IMR-90 (cell line): ENCODE data around the gene GRK2. TPM values are rescaled to one million over a fixed set of nuclear protein-coding genes. Genes with fewer than 3 reads are reported as not detected.

Experiments used
- ATAC-seq: fragments of 200-7000 bp; cut with Tn5 transposase; 2 replicates; pipeline ENCODE4 v1.9.1; 2020; ENCODE audit warnings: low read depth, mild to moderate bottlenecking, moderate library complexity
- BruUV-seq: library from RNA; stranded (reverse); fragments of 400-500 nt; replicated peaks from 2 replicates; lab custom pipeline; 2021; lab: Mats Ljungman, UMichigan
- CTCF ChIA-PET: fragments of 300-600 bp; formaldehyde crosslinking; extraction: SDS; loops from one replicate; lab custom pipeline; 2021; ENCODE audit warnings: antibody characterized with exemption; lab: Yijun Ruan, JAX
- POLR2A ChIA-PET: fragments of 300-600 bp; sonication (Branson Sonifier 250); formaldehyde crosslinking; loops from one replicate; lab custom pipeline; 2022; ENCODE audit warnings: antibody characterized with exemption; ENCODE audit not compliant: unreplicated experiment; lab: Charles Lee
- DNase-seq: peaks from one replicate; pipeline ENCODE4 v3.0.0; 2013
- H2AFZ ChIP-seq: replicated peaks from 2 replicates; pipeline ENCODE3; 2013; ENCODE audit warnings: low read length, mild to moderate bottlenecking; ENCODE audit not compliant: poor library complexity
- H2AK5ac ChIP-seq: 2 replicates; pipeline ENCODE4 v1.6.1; 2013; ENCODE audit warnings: low read depth, low read length, inconsistent platforms
- H2AK9ac ChIP-seq: replicated peaks from 2 replicates; pipeline ENCODE3; 2013; ENCODE audit warnings: mild to moderate bottlenecking, low read depth, low read length, moderate library complexity; ENCODE audit not compliant: poor library complexity
- H2BK120ac ChIP-seq: 2 replicates; pipeline ENCODE4 v1.6.1; 2013; ENCODE audit warnings: low read depth, low read length, inconsistent platforms
- H2BK15ac ChIP-seq: 3 replicates; pipeline ENCODE4 v1.6.1; 2013; ENCODE audit warnings: low read depth, low read length, inconsistent platforms
- H2BK20ac ChIP-seq: 2 replicates; pipeline ENCODE4 v1.6.1; 2013; ENCODE audit warnings: low read depth, mild to moderate bottlenecking, inconsistent platforms, low read length, moderate library complexity
- H2BK5ac ChIP-seq: 2 replicates; pipeline ENCODE4 v1.6.1; 2013; ENCODE audit warnings: mild to moderate bottlenecking, low read depth, low read length, inconsistent platforms; ENCODE audit not compliant: poor library complexity, severe bottlenecking
- H3K14ac ChIP-seq: replicated peaks from 2 replicates; pipeline ENCODE4 v1.6.1; 2013; ENCODE audit warnings: low read depth, low read length, inconsistent platforms
- H3K18ac ChIP-seq: 2 replicates; pipeline ENCODE4 v1.6.1; 2013; ENCODE audit warnings: low read depth, low read length, control low read depth
- H3K23ac ChIP-seq: 2 replicates; pipeline ENCODE4 v1.6.1; 2013; ENCODE audit warnings: low read depth, low read length, inconsistent platforms
- H3K27ac ChIP-seq: 2 replicates; pipeline ENCODE4 v1.5.1; 2013; ENCODE audit warnings: mild to moderate bottlenecking, control low read depth, low read length; ENCODE audit not compliant: insufficient read depth
- H3K27me3 ChIP-seq: 2 replicates; pipeline ENCODE4 v1.6.1; 2013; ENCODE audit warnings: low read length; ENCODE audit not compliant: control insufficient read depth, insufficient read depth
- H3K36me3 ChIP-seq: 2 replicates; pipeline ENCODE4 v1.6.1; 2013; ENCODE audit warnings: low read length, mixed read lengths; ENCODE audit not compliant: control insufficient read depth, insufficient read depth
- H3K4ac ChIP-seq: 2 replicates; pipeline ENCODE4 v1.6.1; 2013; ENCODE audit warnings: low read depth, low read length, inconsistent platforms
- H3K4me1 ChIP-seq: 2 replicates; pipeline ENCODE4 v1.6.1; 2013; ENCODE audit warnings: low read length, mixed read lengths; ENCODE audit not compliant: control insufficient read depth, insufficient read depth
- H3K4me2 ChIP-seq: 2 replicates; pipeline ENCODE4 v1.6.1; 2013; ENCODE audit warnings: low read depth, mild to moderate bottlenecking, control low read depth, low read length, moderate library complexity
- H3K4me3 ChIP-seq: 2 replicates; pipeline ENCODE4 v1.5.1; 2013; ENCODE audit warnings: low read depth, mild to moderate bottlenecking, control low read depth, low read length, moderate library complexity; ENCODE audit not compliant: insufficient read depth
- H3K56ac ChIP-seq: 2 replicates; pipeline ENCODE4 v1.6.1; 2013; ENCODE audit warnings: low read length, inconsistent platforms; ENCODE audit not compliant: insufficient read depth; ENCODE audit errors: extremely low read depth
- H3K79me1 ChIP-seq, 2 experiments: 2 replicates each; pipeline ENCODE4 v1.6.1; 2013; ENCODE audit warnings: low read length in 2 of 2, inconsistent platforms in 1 of 2, low read depth in 1 of 2
- H3K9ac ChIP-seq: 2 replicates; pipeline ENCODE4 v1.6.1; 2013; ENCODE audit warnings: low read depth, low read length, control low read depth
- H3K9me1 ChIP-seq: 2 replicates; pipeline ENCODE4 v1.6.1; 2013; ENCODE audit warnings: low read length, inconsistent platforms; ENCODE audit not compliant: insufficient read depth
- H3K9me3 ChIP-seq: 2 replicates; pipeline ENCODE4 v1.6.1; 2013; ENCODE audit warnings: low read length; ENCODE audit not compliant: control insufficient read depth, insufficient read depth
- H4K20me1 ChIP-seq: 2 replicates; pipeline ENCODE4 v1.6.1; 2013; ENCODE audit warnings: low read length, inconsistent platforms; ENCODE audit not compliant: insufficient read depth
- H4K5ac ChIP-seq: 2 replicates; pipeline ENCODE4 v1.6.1; 2013; ENCODE audit warnings: mild to moderate bottlenecking, low read depth, low read length, control low read depth
- H4K8ac ChIP-seq, 2 experiments: 2 replicates each; pipeline ENCODE4 v1.6.1; 2013; ENCODE audit warnings: low read depth in 2 of 2, low read length in 2 of 2, control low read depth in 1 of 2, inconsistent platforms in 1 of 2
- H4K91ac ChIP-seq: 2 replicates; pipeline ENCODE4 v1.6.1; 2013; ENCODE audit warnings: low read depth, low read length, inconsistent platforms; ENCODE audit not compliant: insufficient read depth
- BHLHE40 ChIP-seq: fragments of 150-350 bp; IDR thresholded peaks from 2 replicates; pipeline ENCODE4 v1.6.1; 2016; ENCODE audit warnings: mild to moderate bottlenecking, low read depth, low read length
- FOS ChIP-seq: fragments of 150-350 bp; IDR thresholded peaks from 2 replicates; pipeline ENCODE4 v1.6.1; 2016; ENCODE audit warnings: low read depth, low read length
- MAFK ChIP-seq: IDR thresholded peaks from 2 replicates; pipeline ENCODE4 v1.6.1; 2012; ENCODE audit warnings: low read depth, low read length, improper control_type of control experiment
- MAZ ChIP-seq: IDR thresholded peaks from 2 replicates; pipeline ENCODE4 v1.6.1; 2012; ENCODE audit warnings: low read depth, mild to moderate bottlenecking, low read length, improper control_type of control experiment, moderate library complexity, borderline replicate concordance
- MXI1 ChIP-seq: IDR thresholded peaks from 2 replicates; pipeline ENCODE4 v1.6.1; 2012; ENCODE audit warnings: low read depth, mild to moderate bottlenecking, low read length, moderate library complexity, borderline replicate concordance
- NFE2L2 ChIP-seq: fragments of 150-350 bp; IDR thresholded peaks from 2 replicates; pipeline ENCODE4 v1.6.1; 2016; ENCODE audit warnings: low read depth, mild to moderate bottlenecking, low read length
- RAD21 ChIP-seq: IDR thresholded peaks from 2 replicates; pipeline ENCODE4 v1.6.1; 2012; ENCODE audit warnings: low read length, improper control_type of control experiment
- RCOR1 ChIP-seq: IDR thresholded peaks from 2 replicates; pipeline ENCODE4 v1.6.1; 2012; ENCODE audit warnings: mild to moderate bottlenecking, low read length, improper control_type of control experiment; ENCODE audit not compliant: insufficient replicate concordance
- RFX5 ChIP-seq: IDR thresholded peaks from 2 replicates; pipeline ENCODE4 v1.8.0; 2012; ENCODE audit warnings: low read depth, mild to moderate bottlenecking, low read length, moderate library complexity
- WGBS, 2 experiments: methylation state at CpG; one replicate each; pipeline versions ENCODE4 v1.1.5 to v1.1.7; 2013; ENCODE audit warnings: missing lambda C conversion rate in 2 of 2; ENCODE audit not compliant: insufficient read length in 1 of 2; ENCODE audit errors: extremely low coverage in 2 of 2; 5-methylcytosine and 5-hydroxymethylcytosine counted together
- dilution Hi-C: fragments of 300-500 bp; cut with HindIII; formaldehyde crosslinking; loops from one replicate; pipeline ENCODE4 v1.14.3; 2018; ENCODE audit warnings: low sequenced_read_pairs; ENCODE audit not compliant: unreplicated experiment
- in situ Hi-C: fragments of 300-500 bp; cut with MboI; formaldehyde crosslinking; loops from 3 replicates; pipeline ENCODE4 v1.14.3; 2019; ENCODE audit warnings: low sequenced_read_pairs, inconsistent platforms, mixed read lengths
- intact Hi-C: fragments of 100-400 bp; cut with micrococcal nuclease; formaldehyde crosslinking; loops from 2 replicates; pipeline ENCODE4 v1.10.0; 2022
- polyA plus RNA-seq, 3 experiments: library from polyadenylated mRNA; depleted of rRNA; stranded (reverse); fragments of >200 nt; gene quantifications; 2 replicates each; pipeline ENCODE4 v1.2.3, GENCODE V29; 2012; ENCODE audit warnings: low replicate concordance in 1 of 3
- total RNA-seq: library from RNA; depleted of rRNA; stranded (reverse); fragments of >200 nt; gene quantifications from 2 replicates; pipeline ENCODE4 v1.2.3, GENCODE V29; 2012
- TF ChIP-seq, protein P1 (sequence below): fragments of 150-350 bp; IDR thresholded peaks from 2 replicates; pipeline ENCODE4 v1.6.1; 2017; ENCODE audit warnings: mild to moderate bottlenecking, antibody characterized with exemption, low read length, low read depth
- TF ChIP-seq, protein P2 (sequence below): conservative IDR thresholded peaks from 2 replicates; pipeline ENCODE4 v1.5.1; 2012; ENCODE audit warnings: mild to moderate bottlenecking, low read depth, low read length, improper control_type of control experiment

The GRK2 gene
- total and polyA plus RNA-seq, 2 of the 4 experiments (the other 2 are of a cell fraction), result 26.7 to 41.8 TPM

DNA sequence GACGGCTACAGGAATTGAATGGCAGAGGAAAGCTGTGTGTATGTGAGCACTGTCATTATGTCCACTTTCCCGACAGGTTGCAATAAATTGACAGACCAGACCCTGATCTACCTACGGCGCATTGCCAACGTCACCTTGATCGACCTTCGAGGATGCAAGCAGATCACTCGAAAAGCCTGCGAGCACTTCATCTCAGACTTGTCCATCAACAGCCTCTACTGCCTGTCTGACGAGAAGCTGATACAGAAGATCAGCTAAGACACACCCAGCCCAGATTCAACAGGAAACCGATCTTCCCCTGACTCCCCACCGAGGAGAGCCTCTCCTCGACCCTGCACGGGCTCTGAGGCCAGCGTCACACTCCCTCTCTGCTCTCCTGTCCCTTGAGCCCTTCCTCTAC lies 11.5 kb upstream of the GRK2 start (continued):
- TF ChIP-seq, protein P1, sequence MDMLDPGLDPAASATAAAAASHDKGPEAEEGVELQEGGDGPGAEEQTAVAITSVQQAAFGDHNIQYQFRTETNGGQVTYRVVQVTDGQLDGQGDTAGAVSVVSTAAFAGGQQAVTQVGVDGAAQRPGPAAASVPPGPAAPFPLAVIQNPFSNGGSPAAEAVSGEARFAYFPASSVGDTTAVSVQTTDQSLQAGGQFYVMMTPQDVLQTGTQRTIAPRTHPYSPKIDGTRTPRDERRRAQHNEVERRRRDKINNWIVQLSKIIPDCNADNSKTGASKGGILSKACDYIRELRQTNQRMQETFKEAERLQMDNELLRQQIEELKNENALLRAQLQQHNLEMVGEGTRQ, result no peak

DNA sequence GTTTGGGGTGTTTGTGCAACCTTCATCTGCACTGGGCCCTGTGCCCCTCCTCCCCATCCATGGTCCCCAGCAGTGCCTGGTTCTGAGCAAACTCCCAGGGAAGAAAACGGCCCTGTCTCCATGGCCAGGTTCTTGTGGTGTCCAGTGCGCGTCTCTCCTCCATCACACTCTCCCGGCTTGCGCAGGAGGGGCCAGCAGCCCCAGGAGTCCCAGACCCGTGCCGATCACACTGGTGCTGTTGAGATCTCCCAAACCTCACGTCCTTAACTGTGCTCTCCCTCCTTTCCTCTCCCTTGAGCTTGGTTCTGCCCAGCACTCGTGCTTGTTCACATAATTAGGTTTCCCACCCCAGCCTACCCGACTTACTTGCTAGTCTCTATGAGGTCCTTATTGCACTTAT lies 10.9 kb upstream of the GRK2 start:
- Histone ChIP-seq H3K56ac (no peak overlapping the region), H3K27ac (no peak overlapping the region), H3K79me1 (peaks cover 26 to 30% of the 10 kb centered on the region in 2 experiments), H4K8ac (no peak overlapping the region), H2AK9ac (no peak overlapping the region), H2BK20ac (no peak overlapping the region), H3K4ac (no peak overlapping the region), H3K9ac (no peak overlapping the region), H2BK5ac (no peak overlapping the region), H3K36me3 (peaks cover 60% of the 10 kb centered on the region), H3K27me3 (no peaks in the 10 kb centered on the region), H3K4me2 (no peak overlapping the region), H2AK5ac (no peak overlapping the region), H4K5ac (no peak overlapping the region), H4K20me1 (no peaks in the 10 kb centered on the region; the same call in 1 of the 2 replicates), H3K9me3 (no peaks in the 10 kb centered on the region), H2BK15ac (no peak overlapping the region), H3K4me3 (no peak overlapping the region), H3K14ac (no peak overlapping the region), H4K91ac (no peak overlapping the region), H3K9me1 (no peaks in the 10 kb centered on the region), H3K23ac (no peak overlapping the region), H2BK120ac (no peak overlapping the region), H3K4me1 (no peaks in the 10 kb centered on the region), H2AFZ (no peak overlapping the region), H3K18ac (no peak overlapping the region)
- WGBS, 2 experiments, result 92% methylated on average over 5 of the region's 10 CpGs; no CpG with 5 or more reads in 1 of the 2 experiments
- BruUV-seq, result no TSS peak
- dilution Hi-C loops, result no loop called here
- DNase-seq (no peak), ATAC-seq (no peak)
- POLR2A ChIA-PET, result no interaction called here
- CTCF ChIA-PET, result no interaction called here
- intact Hi-C loops, result no loop called here
- in situ Hi-C loops, result no loop called here
- no peak for TF ChIP-seq RFX5
- TF ChIP-seq NFE2L2, result no peak
- no peak for TF ChIP-seq MXI1
- no peak for TF ChIP-seq FOS
- TF ChIP-seq MAFK, result no peak
- no peak for TF ChIP-seq RAD21
- TF ChIP-seq RCOR1, result no peak
- TF ChIP-seq, protein P2, sequence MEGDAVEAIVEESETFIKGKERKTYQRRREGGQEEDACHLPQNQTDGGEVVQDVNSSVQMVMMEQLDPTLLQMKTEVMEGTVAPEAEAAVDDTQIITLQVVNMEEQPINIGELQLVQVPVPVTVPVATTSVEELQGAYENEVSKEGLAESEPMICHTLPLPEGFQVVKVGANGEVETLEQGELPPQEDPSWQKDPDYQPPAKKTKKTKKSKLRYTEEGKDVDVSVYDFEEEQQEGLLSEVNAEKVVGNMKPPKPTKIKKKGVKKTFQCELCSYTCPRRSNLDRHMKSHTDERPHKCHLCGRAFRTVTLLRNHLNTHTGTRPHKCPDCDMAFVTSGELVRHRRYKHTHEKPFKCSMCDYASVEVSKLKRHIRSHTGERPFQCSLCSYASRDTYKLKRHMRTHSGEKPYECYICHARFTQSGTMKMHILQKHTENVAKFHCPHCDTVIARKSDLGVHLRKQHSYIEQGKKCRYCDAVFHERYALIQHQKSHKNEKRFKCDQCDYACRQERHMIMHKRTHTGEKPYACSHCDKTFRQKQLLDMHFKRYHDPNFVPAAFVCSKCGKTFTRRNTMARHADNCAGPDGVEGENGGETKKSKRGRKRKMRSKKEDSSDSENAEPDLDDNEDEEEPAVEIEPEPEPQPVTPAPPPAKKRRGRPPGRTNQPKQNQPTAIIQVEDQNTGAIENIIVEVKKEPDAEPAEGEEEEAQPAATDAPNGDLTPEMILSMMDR, result no peak
- TF ChIP-seq BHLHE40, result no peak
- no peak for TF ChIP-seq MAZ
